Measurements from ENCODE around the gene ATP6V1G1. TPM values are rescaled to one million over a fixed set of nuclear protein-coding genes. Genes with fewer than 3 reads are reported as not detected.

The ATP6V1G1 gene
- total RNA-seq, 4 donors from 2014 or later: 105 to 191 (median 176) TPM

GRCh38 chr9:114560956-114561355 lies 26.6 kb upstream of the ATP6V1G1 start:
- in situ Hi-C loops (cut with MboI; ENCODE audit: low sequenced_read_pairs in 4 of 4): no loop called here

GRCh38 chr9:114561771-114562170 lies 25.8 kb upstream of the ATP6V1G1 start:
- no peaks in the 10 kb centered on the region for H3K27me3 ChIP-seq
- in situ Hi-C loops (cut with MboI; ENCODE audit: low sequenced_read_pairs in 4 of 4): no loop called here

More at GRCh38 chr9:114560956-114561355, 26.6 kb upstream of the ATP6V1G1 start:
- no peak for TF ChIP-seq POLR2A (IDR thresholded peaks at IDR 0.05)
- TF ChIP-seq, protein P1, sequence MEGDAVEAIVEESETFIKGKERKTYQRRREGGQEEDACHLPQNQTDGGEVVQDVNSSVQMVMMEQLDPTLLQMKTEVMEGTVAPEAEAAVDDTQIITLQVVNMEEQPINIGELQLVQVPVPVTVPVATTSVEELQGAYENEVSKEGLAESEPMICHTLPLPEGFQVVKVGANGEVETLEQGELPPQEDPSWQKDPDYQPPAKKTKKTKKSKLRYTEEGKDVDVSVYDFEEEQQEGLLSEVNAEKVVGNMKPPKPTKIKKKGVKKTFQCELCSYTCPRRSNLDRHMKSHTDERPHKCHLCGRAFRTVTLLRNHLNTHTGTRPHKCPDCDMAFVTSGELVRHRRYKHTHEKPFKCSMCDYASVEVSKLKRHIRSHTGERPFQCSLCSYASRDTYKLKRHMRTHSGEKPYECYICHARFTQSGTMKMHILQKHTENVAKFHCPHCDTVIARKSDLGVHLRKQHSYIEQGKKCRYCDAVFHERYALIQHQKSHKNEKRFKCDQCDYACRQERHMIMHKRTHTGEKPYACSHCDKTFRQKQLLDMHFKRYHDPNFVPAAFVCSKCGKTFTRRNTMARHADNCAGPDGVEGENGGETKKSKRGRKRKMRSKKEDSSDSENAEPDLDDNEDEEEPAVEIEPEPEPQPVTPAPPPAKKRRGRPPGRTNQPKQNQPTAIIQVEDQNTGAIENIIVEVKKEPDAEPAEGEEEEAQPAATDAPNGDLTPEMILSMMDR (IDR thresholded peaks at IDR 0.05 in 4 of 5, conservative IDR thresholded peaks at IDR 0.05 in 1 of 5): no peak
- Histone ChIP-seq H3K4me3 (no peak overlapping the region), H3K9me3 (no peaks in the 10 kb centered on the region), H3K36me3 (no peaks in the 10 kb centered on the region), H3K27me3 (no peaks in the 10 kb centered on the region), H3K27ac (no peak overlapping the region), H3K4me1 (no peaks in the 10 kb centered on the region)
- ATAC-seq (no peak), DNase-seq (no peak)
- intact Hi-C loops (cut with DNase I; ENCODE audit: low total_unique reads): no loop called here

GRCh38 chr9:114565204-114565603 lies 22.4 kb upstream of the ATP6V1G1 start:
- TF ChIP-seq POLR2A (IDR thresholded peaks at IDR 0.05): no peak
- TF ChIP-seq, protein P1 (IDR thresholded peaks at IDR 0.05 in 4 of 5, conservative IDR thresholded peaks at IDR 0.05 in 1 of 5): no peak
- in situ Hi-C loops (cut with MboI; ENCODE audit: low sequenced_read_pairs in 4 of 4): no loop called here
- no peaks in the 10 kb centered on the region for H3K27me3 ChIP-seq

More at GRCh38 chr9:114561771-114562170, 25.8 kb upstream of the ATP6V1G1 start:
- intact Hi-C loops (cut with DNase I; ENCODE audit: low total_unique reads): no loop called here
- no peak for ATAC-seq
- no peaks in the 10 kb centered on the region for H3K9me3 ChIP-seq
- no peak for DNase-seq
- no peak for TF ChIP-seq POLR2A (IDR thresholded peaks at IDR 0.05)
- TF ChIP-seq, protein P1 (IDR thresholded peaks at IDR 0.05 in 4 of 5, conservative IDR thresholded peaks at IDR 0.05 in 1 of 5): no peak
- no peaks in the 10 kb centered on the region for H3K36me3 ChIP-seq
- H3K4me1 ChIP-seq: no peaks in the 10 kb centered on the region
- H3K27ac ChIP-seq: no peak overlapping the region
- H3K4me3 ChIP-seq: no peak overlapping the region

GRCh38 chr9:114570742-114571141 lies 16.8 kb upstream of the ATP6V1G1 start:
- intact Hi-C loops (cut with DNase I; ENCODE audit: low total_unique reads) (no loop called here), in situ Hi-C loops (cut with MboI; ENCODE audit: low sequenced_read_pairs in 4 of 4) (no loop called here)
- H3K36me3 ChIP-seq: no peaks in the 10 kb centered on the region
- H3K27ac ChIP-seq: no peak overlapping the region
- H3K4me1 ChIP-seq: no peaks in the 10 kb centered on the region
- H3K4me3 ChIP-seq: no peak overlapping the region
- TF ChIP-seq POLR2A (IDR thresholded peaks at IDR 0.05): no peak
- TF ChIP-seq, protein P1 (IDR thresholded peaks at IDR 0.05 in 4 of 5, conservative IDR thresholded peaks at IDR 0.05 in 1 of 5): no peak
- no peaks in the 10 kb centered on the region for H3K27me3 ChIP-seq
- no peaks in the 10 kb centered on the region for H3K9me3 ChIP-seq
- no peak for DNase-seq
- ATAC-seq: no peak

More at GRCh38 chr9:114565204-114565603, 22.4 kb upstream of the ATP6V1G1 start:
- Histone ChIP-seq H3K4me1 (no peaks in the 10 kb centered on the region), H3K36me3 (no peaks in the 10 kb centered on the region), H3K9me3 (no peaks in the 10 kb centered on the region), H3K27ac (no peak overlapping the region), H3K4me3 (no peak overlapping the region)
- DNase-seq: no peak
- intact Hi-C loops (cut with DNase I; ENCODE audit: low total_unique reads): no loop called here
- ATAC-seq: no peak

DNA sequence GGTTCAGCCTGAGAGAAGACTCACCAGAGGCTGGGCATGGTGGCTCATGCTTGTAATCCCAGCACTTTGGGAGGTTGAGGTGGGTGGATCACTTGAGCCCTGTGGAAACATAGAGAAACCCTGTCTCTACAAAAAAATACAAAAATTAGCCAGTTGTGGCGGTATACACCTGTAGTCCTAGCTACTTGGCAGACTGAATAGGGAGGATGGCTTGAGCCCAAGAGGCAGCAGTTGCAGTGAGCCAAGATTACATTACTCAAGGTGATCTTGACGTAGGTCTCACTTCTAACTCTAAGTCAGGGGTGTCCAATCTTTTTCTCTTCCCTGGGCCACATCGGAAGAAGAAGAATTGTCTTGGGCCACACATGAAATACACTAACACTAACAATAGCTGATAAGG lies 16.2 kb upstream of the ATP6V1G1 start:
- H3K27me3 ChIP-seq: no peaks in the 10 kb centered on the region
- TF ChIP-seq, protein P1 (IDR thresholded peaks at IDR 0.05 in 4 of 5, conservative IDR thresholded peaks at IDR 0.05 in 1 of 5): no peak
- TF ChIP-seq POLR2A (IDR thresholded peaks at IDR 0.05): no peak
- H3K4me3 ChIP-seq: no peak overlapping the region
- H3K9me3 ChIP-seq: no peaks in the 10 kb centered on the region
- DNase-seq (no peak), ATAC-seq (no peak)
- intact Hi-C loops (cut with DNase I; ENCODE audit: low total_unique reads) (no loop called here), in situ Hi-C loops (cut with MboI; ENCODE audit: low sequenced_read_pairs in 4 of 4) (no loop called here)
- no peaks in the 10 kb centered on the region for H3K36me3 ChIP-seq
- H3K4me1 ChIP-seq: no peaks in the 10 kb centered on the region
- no peak overlapping the region for H3K27ac ChIP-seq
